ENCODE measurements around the gene KLHL14. TPM values are rescaled to one million over a fixed set of nuclear protein-coding genes. Genes with fewer than 3 reads are reported as not detected.

The KLHL14 gene
- 0.25 TPM in 1 of 2 replicates, not detected in the other for total RNA-seq

GRCh38 chr18:32772581-32773381 lies at the start of gene KLHL14:
KLHL14 (minus strand) TSS chr18:32773023; CDS start chr18:32770591, 2,432 bp downstream.

